ENCODE measurements around the gene OSBPL5.

The OSBPL5 gene

GRCh38 chr11:3127706-3128355 lies 37.3 kb downstream of the OSBPL5 start:
- Histone ChIP-seq H3K9me3 (ENCODE audit: insufficient read depth, low read depth, low read length) (no peaks in the 10 kb centered on the region), H3K4me2 (ENCODE audit: low read depth, low read length, poor library complexity, severe bottlenecking) (no peak overlapping the region), H3F3A (ENCODE audit: low read depth) (no peaks in the 10 kb centered on the region), H3K4me1 (ENCODE audit: insufficient read depth, low read length, poor library complexity, severe bottlenecking) (peaks cover 6% of the 10 kb centered on the region), H3K9me2 (replicated peaks; ENCODE audit: low read depth, low read length) (no peaks in the 10 kb centered on the region), H2AFZ (ENCODE audit: low read length) (no peak overlapping the region), H3K4me3 (ENCODE audit: low read length, poor library complexity, severe bottlenecking) (no peak overlapping the region), H3K36me3 (ENCODE audit: insufficient read depth, low read length) (peaks cover 3% of the 10 kb centered on the region; the same call in 1 of the 2 replicates), H3K9ac (ENCODE audit: low read depth, low read length, poor library complexity, severe bottlenecking) (no peak overlapping the region), H3K27me3 (ENCODE audit: insufficient read depth, low read length, poor library complexity, severe bottlenecking) (no peaks in the 10 kb centered on the region), H3K79me2 (ENCODE audit: insufficient read depth, low read length) (no peaks in the 10 kb centered on the region; the same call in 1 of the 2 replicates), H4K20me1 (ENCODE audit: insufficient read depth, low read length, poor library complexity, severe bottlenecking) (no peaks in the 10 kb centered on the region)
- TF ChIP-seq CTCF (conservative IDR thresholded peaks at IDR 0.05; ENCODE audit: low read length) (no peak), EZH2phosphoT487 (IDR thresholded peaks at IDR 0.05; ENCODE audit: borderline replicate concordance) (no peak)

- H3K4me1 ChIP-seq (ENCODE audit: insufficient read depth, low read length, poor library complexity, severe bottlenecking): peaks cover 6% of the 10 kb centered on the region
- TF ChIP-seq CTCF (conservative IDR thresholded peaks at IDR 0.05; ENCODE audit: low read length): no peak
- no peak for TF ChIP-seq EZH2phosphoT487 (IDR thresholded peaks at IDR 0.05; ENCODE audit: borderline replicate concordance)
- no peak overlapping the region for H3K4me3 ChIP-seq (ENCODE audit: low read length, poor library complexity, severe bottlenecking)
- peaks cover 3% of the 10 kb centered on the region; the same call in 1 of the 2 replicates for H3K36me3 ChIP-seq (ENCODE audit: insufficient read depth, low read length)
- H3K79me2 ChIP-seq (ENCODE audit: insufficient read depth, low read length): no peaks in the 10 kb centered on the region; the same call in 1 of the 2 replicates
- no peak overlapping the region for H2AFZ ChIP-seq (ENCODE audit: low read length)
- no peak overlapping the region for H3K4me2 ChIP-seq (ENCODE audit: low read depth, low read length, poor library complexity, severe bottlenecking)
- H3K9me2 ChIP-seq (replicated peaks; ENCODE audit: low read depth, low read length): no peaks in the 10 kb centered on the region
- no peaks in the 10 kb centered on the region for H3K27me3 ChIP-seq (ENCODE audit: insufficient read depth, low read length, poor library complexity, severe bottlenecking)
- no peaks in the 10 kb centered on the region for H4K20me1 ChIP-seq (ENCODE audit: insufficient read depth, low read length, poor library complexity, severe bottlenecking)
- no peaks in the 10 kb centered on the region for H3F3A ChIP-seq (ENCODE audit: low read depth)
- H3K9me3 ChIP-seq (ENCODE audit: insufficient read depth, low read depth, low read length): no peaks in the 10 kb centered on the region
- no peak overlapping the region for H3K9ac ChIP-seq (ENCODE audit: low read depth, low read length, poor library complexity, severe bottlenecking)
These were observed 38.0 kb downstream of the OSBPL5 start for GRCh38 chr11:3126901-3127691.

- no peaks in the 10 kb centered on the region; the same call in 1 of the 2 replicates for H3K79me2 ChIP-seq (ENCODE audit: insufficient read depth, low read length)
- no peak overlapping the region for H3K9ac ChIP-seq (ENCODE audit: low read depth, low read length, poor library complexity, severe bottlenecking)
- H3K9me3 ChIP-seq (ENCODE audit: insufficient read depth, low read depth, low read length): no peaks in the 10 kb centered on the region
- no peaks in the 10 kb centered on the region for H3K9me2 ChIP-seq (replicated peaks; ENCODE audit: low read depth, low read length)
- no peaks in the 10 kb centered on the region for H4K20me1 ChIP-seq (ENCODE audit: insufficient read depth, low read length, poor library complexity, severe bottlenecking)
- peaks cover 10% of the 10 kb centered on the region; the same call in 1 of the 2 replicates for H3K36me3 ChIP-seq (ENCODE audit: insufficient read depth, low read length)
- H3K4me1 ChIP-seq (ENCODE audit: insufficient read depth, low read length, poor library complexity, severe bottlenecking): peaks cover 6% of the 10 kb centered on the region
- TF ChIP-seq EZH2phosphoT487 (IDR thresholded peaks at IDR 0.05; ENCODE audit: borderline replicate concordance) (no peak), CTCF (conservative IDR thresholded peaks at IDR 0.05; ENCODE audit: low read length) (no peak)
- H3K4me3 ChIP-seq (ENCODE audit: low read length, poor library complexity, severe bottlenecking): no peak overlapping the region
- H3K4me2 ChIP-seq (ENCODE audit: low read depth, low read length, poor library complexity, severe bottlenecking): no peak overlapping the region
- no peak overlapping the region for H2AFZ ChIP-seq (ENCODE audit: low read length)
- H3K27me3 ChIP-seq (ENCODE audit: insufficient read depth, low read length, poor library complexity, severe bottlenecking): no peaks in the 10 kb centered on the region
- H3F3A ChIP-seq (ENCODE audit: low read depth): no peaks in the 10 kb centered on the region
These were observed 38.8 kb downstream of the OSBPL5 start for GRCh38 chr11:3126207-3126865.

All from Loucy (cell line).